H1 (cell line): ENCODE measurements around the gene CRTC1.

Source experiments
- BRCA1 ChIP-seq: IDR thresholded peaks from 2 replicates; pipeline ENCODE4 v1.6.1; 2012; ENCODE audit warnings: low read depth, low read length, improper control_type of control experiment
- CHD1 ChIP-seq: IDR thresholded peaks from 2 replicates; pipeline ENCODE4 v1.6.1; 2012; ENCODE audit warnings: low read depth, low read length, improper control_type of control experiment
- CTBP2 ChIP-seq: IDR thresholded peaks from 2 replicates; pipeline ENCODE4 v1.7.0; 2011; ENCODE audit warnings: borderline replicate concordance, mild to moderate bottlenecking, moderate library complexity, mixed read lengths, low read length; ENCODE audit not compliant: insufficient read depth, insufficient read length
- CTCF ChIP-seq, 3 experiments: IDR thresholded peaks; 1 replicate in 2 of 3; 2 replicates in 1 of 3; pipeline versions ENCODE4 v1.5.1 to v1.6.1; 2011; ENCODE audit warnings: low read length in 3 of 3, mild to moderate bottlenecking in 3 of 3, inconsistent platforms in 2 of 3, low read depth in 1 of 3, moderate library complexity in 1 of 3; ENCODE audit not compliant: insufficient read depth in 1 of 3; ENCODE audit errors: control extremely low read depth in 1 of 3
- EZH2 ChIP-seq: fragments of 200-600 bp; sonication (generic); IDR thresholded peaks from 2 replicates; pipeline ENCODE4 v1.7.1; 2012; ENCODE audit warnings: low read depth, mild to moderate bottlenecking, moderate library complexity, low read length, inconsistent platforms; ENCODE audit not compliant: severe bottlenecking
- FOSL1 ChIP-seq: IDR thresholded peaks from 2 replicates; pipeline ENCODE4 v1.6.1; 2011; ENCODE audit warnings: mild to moderate bottlenecking, low read depth, low read length, moderate library complexity; ENCODE audit not compliant: insufficient read depth
- KDM1A ChIP-seq: fragments of 200-600, 300-600 bp; sonication (generic); IDR thresholded peaks from 2 replicates; pipeline ENCODE4 v1.7.1; 2016; ENCODE audit warnings: mild to moderate bottlenecking, low read length, borderline replicate concordance
- MAX ChIP-seq: IDR thresholded peaks from 2 replicates; pipeline ENCODE4 v1.6.1; 2012; ENCODE audit warnings: inconsistent platforms
- POLR2A ChIP-seq, 2 experiments: IDR thresholded peaks; 1 replicate in 1 of 2; 2 replicates in 1 of 2; pipeline ENCODE4 v1.6.1; 2011; ENCODE audit warnings: low read depth in 2 of 2, low read length in 2 of 2, mild to moderate bottlenecking in 2 of 2; ENCODE audit errors: control extremely low read depth in 1 of 2
- RAD21 ChIP-seq, 2 experiments: IDR thresholded peaks in 1 of 2; conservative IDR thresholded peaks in 1 of 2; 2 replicates each; pipeline ENCODE4 v1.6.1; 2011; ENCODE audit warnings: low read depth in 2 of 2, low read length in 2 of 2, improper control_type of control experiment in 1 of 2, inconsistent platforms in 1 of 2, mild to moderate bottlenecking in 1 of 2, moderate library complexity in 1 of 2
- TEAD4 ChIP-seq: IDR thresholded peaks from 2 replicates; pipeline ENCODE4 v1.6.1; 2012; ENCODE audit warnings: low read depth, low read length, inconsistent platforms, mixed read lengths

- no peak for TF ChIP-seq CTCF (IDR thresholded peaks at IDR 0.05; ENCODE audit: control extremely low read depth in 1 of 3, insufficient read depth in 1 of 3, low read depth in 1 of 3, low read length in 3 of 3)
- TF ChIP-seq EZH2: no peak
- TF ChIP-seq FOSL1: no peak
- no peak for TF ChIP-seq KDM1A
- TF ChIP-seq MAX: no peak
- no peak for TF ChIP-seq CTBP2
- no peak for TF ChIP-seq CHD1
- no peak for TF ChIP-seq BRCA1
- TF ChIP-seq TEAD4: no peak
- TF ChIP-seq RAD21 (IDR thresholded peaks at IDR 0.05 in 1 of 2, conservative IDR thresholded peaks at IDR 0.05 in 1 of 2; ENCODE audit: low read depth in 2 of 2, low read length in 2 of 2): no peak
- TF ChIP-seq POLR2A (IDR thresholded peaks at IDR 0.05; ENCODE audit: control extremely low read depth in 1 of 2, low read depth in 2 of 2, low read length in 2 of 2): no peak
Measured at GRCh38 chr19:18667531-18668251, 15.8 kb upstream of the CRTC1 start.
